GM18507 (cell line): ENCODE data around the gene INS.
"Not testable (repeated sequence)": the region's sequence is repeated elsewhere in the genome, so short reads cannot be mapped to it uniquely, and the experiment has no call there.

Source experiments
- DNase-seq: peaks from one replicate; pipeline ENCODE4 v3.0.0; 2011; ENCODE audit warnings: low read depth; ENCODE audit not compliant: insufficient read length; ENCODE audit errors: extremely low spot score
- FAIRE-seq: peaks from 2 replicates; lab custom pipeline; 2011; peaks lifted over from hg19 to GRCh38; lab: Jason Lieb, UNC

Gene INS

DNA sequence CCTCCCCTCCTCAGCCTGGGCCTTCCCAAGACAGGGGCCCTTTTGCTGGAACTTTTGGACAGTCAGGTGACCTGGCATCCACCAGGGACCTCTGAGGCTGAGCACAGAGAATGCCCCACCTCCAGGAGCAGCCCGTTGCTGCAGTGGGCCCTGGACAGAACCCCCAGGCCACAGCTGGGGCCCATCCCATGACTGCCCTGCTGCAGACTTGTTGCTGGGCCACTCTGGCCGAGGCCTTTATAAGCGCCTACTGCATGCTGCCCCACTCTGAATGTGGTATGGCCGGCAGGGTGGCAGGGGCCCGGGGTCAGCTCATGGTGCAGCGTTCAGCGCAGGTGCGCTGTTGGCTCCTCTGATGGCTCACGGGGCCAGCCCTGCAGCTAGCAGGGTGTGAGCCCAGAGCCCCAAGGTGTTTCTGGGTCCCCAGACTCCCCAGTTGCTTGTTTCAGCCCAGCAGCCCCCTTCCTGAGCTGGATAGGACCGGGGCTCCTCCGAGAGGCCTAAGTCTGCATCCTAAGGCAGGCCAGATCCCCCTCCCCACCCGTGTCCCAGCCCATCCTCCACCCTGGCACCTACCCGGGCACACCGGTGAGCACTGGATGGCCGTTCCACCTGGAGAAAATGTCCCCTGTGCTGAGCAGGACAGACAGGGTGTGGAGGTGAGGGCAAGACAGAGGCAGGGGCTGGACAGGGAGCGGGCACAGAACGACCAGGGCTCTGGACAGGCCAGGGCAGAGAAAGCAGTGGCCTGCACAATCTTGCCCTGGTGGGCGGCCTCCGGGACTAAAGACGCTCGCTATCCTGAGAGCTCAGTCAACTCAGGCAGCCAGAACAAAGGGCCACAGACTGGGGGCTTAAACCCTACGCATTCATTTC lies 38.7 kb upstream of the INS start:
- FAIRE-seq (no peak), DNase-seq (no peak)

DNA sequence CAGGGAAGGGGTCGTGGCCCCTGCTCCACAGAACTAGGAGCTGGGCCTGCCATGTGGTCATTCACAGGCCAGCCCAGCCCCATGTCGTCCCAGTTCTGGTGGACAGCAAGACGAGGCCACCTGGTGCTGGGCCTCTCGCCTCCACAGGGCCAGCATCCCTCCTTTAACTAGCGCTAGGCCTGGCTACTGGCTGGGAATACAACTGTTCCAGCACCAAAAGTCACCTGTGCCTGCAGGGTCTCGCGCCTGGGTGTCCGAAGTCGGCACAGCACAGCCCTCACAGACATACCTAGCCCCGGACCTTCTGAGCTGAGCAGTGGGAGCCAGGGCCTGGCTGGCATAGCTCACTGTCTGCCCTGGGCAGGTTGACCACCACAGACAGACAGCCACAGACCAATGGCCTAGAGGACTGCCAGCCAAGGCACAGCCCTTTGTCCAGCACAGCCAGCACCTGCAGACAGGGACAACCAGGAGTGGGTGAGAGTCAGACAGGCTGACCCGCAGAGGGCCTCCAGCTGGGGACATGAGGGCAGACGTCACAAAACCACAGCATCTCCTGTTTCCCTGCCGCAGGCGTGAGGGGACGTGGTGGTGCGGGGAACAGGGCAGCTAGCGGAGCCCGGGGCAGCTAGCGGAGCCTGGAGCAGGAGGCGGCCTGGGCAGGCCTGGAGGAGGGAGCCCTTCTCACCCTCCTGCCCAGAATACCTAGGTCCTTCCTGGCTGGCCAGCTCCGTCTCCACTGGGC lies 37.8 kb upstream of the INS start:
- DNase-seq, result no peak
- no peak for FAIRE-seq

DNA sequence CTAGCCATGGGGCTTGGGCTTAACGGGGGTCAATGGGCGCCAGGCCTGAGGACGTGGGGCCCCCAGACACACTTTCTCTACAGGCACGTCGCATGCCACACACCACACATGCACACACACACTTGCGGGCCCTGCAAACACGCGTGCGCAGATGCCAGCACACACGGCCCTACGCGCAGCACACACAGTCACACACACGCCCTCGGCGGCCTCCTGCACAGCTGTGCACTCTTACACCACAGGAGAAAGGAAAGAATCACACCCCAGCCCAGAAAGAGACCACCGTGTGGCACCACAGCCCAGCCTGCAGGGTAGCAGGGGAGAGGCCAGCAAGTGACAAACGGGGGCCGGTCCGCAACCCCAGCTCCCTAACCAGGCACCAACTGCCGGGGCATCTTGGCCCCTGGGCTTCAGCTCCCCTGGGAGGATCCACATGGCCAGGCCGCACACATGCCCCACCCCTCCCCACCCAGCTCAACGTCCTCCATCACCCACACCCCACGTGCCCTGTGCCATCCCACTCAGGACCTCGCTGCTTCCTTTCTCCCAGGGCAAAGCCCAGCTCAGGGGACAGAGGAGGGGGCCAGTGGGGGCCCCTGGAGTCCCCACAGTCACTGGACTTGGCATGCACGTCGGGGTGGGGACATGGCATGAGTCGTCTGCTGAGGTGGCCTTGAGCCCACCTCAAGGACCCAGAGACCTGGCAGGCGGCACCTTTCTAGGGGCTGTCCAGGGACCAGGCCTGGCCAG lies 36.9 kb upstream of the INS start:
- no peak for FAIRE-seq
- DNase-seq, result no peak

DNA sequence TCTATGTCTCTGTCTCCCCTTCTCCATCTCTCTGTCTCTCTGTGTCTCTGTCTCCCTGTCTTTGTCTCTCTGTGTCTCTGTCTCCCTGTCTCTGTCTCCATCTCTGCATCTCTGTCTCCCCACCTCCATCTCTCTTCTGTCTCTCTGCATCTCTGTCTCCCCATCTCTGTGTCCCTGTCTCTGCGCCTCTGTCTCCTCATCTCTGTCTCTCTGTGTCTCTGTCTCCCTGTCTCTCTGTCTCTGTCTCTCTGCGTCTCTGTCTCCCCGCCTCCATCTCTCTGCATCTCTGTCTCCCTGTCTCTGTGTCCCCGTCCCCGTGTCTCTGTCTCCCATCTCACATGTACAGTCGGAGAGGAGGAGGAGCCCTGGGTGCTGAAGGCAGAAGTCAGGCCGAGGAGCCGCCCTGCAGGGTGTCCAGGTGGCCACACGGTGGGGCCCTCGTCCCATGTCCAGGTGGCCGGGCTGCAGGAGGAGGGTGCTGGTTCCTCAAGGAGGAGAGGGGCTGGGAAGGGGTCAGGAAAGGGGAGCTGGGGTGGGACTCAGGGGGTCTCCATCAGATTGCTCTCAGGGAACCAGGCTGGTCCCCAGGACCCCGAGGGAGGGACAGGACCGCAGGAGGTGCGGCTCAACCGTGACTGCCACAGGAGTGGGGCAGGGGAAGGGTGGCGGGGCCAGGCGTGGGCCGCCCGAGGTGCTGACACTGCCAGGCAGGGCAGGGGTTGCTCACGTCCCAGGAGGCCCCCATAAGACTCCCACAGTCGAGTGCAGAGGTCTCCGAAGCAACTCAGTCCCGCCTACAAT lies 36.2 kb upstream of the INS start:
- FAIRE-seq, result peak; percentile 72
- peak; percentile 50 for DNase-seq

DNA sequence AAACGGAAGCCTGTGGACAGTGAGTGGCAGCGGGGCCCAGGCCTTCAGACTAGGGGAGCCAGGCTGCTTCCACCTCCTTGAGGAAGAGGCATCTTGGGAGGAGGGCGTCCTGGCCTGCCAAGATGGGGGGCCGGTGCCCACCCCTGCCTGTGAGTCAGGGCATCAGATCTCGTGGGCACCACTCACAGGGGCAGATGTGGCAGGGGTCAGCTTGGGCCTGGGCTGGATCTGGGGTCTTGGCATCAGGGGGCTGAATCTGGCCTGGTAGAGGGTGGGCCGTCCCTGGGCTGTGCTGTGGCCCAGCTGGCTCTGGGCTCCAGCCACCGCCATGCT lies 34.7 kb upstream of the INS start:
- no peak for DNase-seq
- FAIRE-seq, result no peak

DNA sequence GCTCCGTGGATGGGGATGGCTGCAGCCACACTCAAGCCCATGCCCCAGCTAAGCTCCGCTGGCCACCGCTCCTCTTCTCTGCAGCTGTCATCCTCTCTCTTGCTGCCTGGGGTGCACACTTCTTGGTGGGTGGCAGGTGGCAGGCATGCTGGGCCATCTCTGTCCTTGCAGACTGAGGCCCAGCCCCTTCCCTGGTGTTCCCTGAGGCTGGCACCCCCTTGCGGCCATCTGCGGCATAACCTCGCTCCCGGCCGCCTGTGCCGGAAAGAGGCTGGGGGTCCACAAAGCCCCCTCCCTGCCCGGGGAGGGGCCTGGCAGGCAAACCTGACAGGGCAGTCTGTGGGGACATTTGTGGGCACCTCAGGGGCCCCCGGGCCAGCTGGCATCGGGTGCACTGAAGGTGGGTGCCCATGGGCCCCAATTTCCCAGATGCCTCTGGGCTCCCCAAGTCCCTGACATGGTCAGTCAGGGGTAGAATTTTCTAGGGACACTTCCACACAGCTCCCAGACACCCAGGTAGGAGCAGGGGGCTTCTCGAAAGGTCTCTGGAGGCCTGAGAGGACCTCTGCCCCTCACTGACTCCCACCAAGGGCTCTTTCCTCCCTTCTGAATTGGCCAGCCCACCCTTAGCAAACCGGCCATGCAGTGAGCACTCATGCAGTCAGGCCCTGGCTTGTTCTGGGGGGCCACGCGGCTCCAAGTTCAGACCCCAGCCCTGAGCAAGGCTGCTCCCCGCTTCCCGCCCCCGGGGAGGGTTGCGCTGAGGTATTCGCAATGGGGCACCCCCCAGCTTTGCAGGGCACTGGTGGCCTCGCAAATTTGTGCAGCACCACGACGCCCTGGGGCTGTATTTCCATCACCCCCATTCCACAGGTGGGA lies 34.1 kb upstream of the INS start:
- no peak for FAIRE-seq
- DNase-seq, result peak; percentile 32

DNA sequence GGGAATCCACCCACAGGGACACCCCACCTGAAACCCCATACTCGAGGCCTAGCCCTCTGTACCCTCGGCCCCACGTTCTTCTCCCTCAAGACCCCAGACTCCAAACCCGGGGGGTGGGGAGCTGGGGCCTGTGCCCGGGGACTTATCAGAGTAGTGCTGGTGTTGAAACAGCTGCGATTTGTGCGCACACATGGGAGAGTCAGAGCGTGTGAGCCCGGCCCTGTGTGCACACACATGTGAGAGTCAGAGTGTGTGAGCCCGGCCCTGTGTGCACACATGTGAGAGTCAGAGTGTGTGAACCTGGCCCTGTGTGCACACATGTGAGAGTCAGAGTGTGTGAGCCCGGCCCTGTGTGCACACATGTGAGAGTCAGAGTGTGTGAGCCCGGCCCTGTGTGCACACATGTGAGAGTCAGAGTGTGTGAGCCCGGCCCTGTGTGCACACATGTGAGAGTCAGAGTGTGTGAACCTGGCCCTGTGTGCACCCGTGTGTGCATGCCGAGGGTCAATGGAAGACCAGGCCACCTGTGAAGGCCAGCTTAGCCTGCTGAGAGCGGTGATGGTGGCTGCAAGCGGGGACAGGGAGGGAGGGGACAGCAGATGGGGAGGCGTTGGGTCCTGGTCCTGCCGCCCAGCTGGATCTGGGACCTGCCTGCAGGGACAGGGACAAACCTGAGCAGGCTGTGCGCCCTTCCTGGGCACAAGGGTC lies 33.0 kb upstream of the INS start:
- not testable (repeated sequence) for FAIRE-seq, DNase-seq

DNA sequence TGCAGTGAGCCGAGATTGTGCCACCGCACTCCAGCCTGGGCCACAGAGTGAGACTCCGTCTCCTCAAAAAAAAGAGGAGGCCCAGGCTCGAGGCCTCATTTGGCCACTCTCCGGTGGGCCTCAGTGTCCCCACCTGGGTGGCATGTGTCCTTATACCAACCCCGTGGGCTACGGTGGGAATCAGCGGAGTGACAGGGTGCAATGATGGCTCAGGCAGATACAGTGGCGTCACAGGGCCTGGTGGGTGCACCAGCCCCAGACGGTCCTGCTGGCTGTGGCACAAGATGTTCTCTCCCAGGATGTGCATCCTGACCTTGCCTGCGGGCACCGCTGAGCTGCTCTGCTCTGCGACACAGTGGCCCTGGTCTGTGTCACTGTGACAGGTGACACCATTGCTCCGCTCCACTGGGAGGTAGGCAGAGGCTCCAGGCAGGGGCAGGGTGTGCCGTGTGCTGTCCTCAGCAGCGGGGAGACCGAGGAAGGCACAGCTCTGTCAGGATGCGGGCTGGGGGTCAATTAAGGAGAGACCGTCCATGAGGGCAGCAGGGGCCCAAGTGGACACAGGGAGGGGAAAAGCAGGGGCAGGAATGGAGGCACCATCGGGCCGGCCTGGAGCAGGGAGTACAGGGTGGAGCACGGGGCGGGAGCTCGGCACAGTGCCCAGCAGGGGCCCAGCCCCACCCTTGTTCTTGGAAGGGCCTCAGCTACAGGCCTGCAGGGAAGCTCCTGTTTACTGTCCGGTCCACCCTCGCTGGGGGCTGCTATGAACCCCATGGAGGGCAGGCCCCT lies 32.3 kb upstream of the INS start:
- FAIRE-seq (no peak), DNase-seq (no peak)

DNA sequence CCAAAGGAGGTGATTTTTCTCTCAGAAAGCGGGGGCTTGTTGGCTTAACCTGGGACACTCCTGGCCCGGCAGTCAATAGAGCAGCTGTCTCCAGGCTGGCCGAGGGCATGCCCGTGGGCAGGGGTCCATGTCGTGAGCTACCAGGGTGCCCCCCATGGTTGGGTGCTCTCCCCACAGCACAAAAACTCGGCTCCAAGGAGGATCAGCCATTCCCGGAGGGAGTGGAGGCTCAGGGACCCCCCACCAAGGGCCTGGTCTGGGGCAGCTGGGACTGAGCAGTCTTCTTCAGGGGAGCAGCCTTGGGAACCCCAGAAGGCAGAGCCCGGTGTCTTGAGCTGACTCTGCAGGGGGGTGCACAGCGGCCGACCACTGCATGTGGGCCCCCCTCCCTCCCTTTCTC lies 31.4 kb upstream of the INS start:
- DNase-seq (no peak), FAIRE-seq (no peak)

DNA sequence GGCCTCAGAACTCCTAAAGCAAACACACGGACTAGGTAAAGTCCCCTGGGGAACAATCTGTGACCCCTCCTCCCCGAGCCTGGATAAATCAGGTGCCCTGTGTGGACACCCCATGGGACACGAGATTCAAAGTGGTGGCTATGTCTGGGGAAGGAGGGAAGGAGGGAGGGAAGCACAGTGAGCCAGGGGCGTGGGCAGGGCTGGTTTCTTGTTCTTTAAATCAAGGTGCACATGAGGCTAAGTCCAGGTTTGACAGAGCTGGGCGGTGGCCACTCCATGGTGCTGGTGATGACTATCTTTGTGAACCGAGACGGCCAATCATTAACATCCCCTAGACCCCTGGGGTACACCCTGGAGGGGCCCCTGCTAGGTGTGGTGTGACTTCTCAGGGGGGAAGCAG lies 30.9 kb upstream of the INS start:
- DNase-seq (no peak), FAIRE-seq (no peak)

DNA sequence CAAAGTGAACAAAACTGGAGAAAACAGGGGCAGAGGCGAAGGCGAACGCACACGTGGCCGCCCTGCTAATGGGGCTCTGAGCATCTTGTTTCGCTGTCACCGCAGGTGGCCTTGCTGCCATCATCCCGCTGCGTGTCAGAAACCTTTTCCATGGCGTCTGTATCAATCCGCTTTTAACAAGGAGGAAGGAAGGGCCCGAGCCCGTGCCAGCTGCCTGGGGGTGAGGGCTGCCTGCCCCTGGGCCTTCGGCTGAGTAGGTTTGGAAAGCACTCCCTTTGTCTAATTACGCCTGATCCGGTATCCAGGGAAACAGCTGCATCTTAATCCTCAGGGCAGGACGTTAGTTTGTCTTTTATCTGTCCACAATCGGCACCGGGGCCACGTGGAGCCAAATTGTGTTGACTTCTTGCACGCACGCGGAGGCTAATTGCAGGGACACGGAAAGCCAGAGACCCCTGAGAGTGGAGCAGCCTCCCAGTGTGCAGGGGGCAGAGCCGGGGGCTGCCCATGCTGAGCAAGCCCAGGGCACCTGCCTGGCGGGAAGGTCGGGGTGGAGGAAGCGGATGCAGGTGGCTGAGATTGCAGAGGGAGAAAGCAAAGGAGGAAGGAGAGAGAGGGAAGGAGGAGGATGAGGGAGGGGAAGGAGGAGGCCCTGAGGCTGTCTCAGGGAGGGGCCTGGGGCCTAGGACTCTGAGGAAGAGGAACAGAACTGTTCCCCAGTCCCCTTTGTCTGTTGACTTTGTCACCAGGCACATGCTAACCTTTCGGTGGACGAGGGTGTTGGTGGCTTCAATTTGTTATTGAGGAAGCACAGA lies 29.9 kb upstream of the INS start:
- no peak for DNase-seq
- FAIRE-seq, result no peak

DNA sequence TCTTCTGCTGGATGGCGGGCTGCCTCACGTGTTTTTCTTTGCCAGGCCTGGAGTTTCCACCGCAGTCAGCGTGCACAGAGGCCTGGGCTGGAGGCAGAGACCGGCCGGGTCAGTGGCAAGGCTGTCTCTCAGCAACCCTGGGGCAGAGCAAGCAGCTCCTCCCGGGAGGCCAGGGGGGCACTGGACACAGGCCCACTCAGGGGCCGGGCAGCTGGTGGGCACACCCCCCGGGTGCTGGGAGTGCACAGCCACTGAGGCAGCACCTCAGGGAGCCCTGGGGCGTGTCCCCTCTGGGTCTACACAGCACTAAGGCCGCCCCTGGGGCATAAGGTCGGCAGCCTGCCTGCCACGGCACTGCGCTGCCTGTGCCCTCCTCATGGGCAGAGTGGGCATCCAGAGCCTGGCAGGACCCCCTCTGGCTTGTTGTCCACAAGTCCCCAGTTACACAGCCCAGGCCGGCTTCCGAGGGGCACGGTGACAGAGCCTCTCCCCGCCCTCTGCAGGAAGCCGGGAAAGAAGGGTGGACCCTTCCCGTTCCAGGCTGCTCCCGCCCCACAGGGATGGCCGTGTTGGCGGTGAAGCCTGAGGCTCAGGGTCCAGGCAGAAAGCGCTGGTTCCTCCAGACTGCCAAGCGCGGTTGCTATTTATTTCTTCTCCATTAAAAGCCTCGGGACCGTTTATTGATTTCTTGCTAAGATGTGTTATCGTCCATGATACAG lies 29.1 kb upstream of the INS start:
- DNase-seq, result no peak
- FAIRE-seq, result no peak

DNA sequence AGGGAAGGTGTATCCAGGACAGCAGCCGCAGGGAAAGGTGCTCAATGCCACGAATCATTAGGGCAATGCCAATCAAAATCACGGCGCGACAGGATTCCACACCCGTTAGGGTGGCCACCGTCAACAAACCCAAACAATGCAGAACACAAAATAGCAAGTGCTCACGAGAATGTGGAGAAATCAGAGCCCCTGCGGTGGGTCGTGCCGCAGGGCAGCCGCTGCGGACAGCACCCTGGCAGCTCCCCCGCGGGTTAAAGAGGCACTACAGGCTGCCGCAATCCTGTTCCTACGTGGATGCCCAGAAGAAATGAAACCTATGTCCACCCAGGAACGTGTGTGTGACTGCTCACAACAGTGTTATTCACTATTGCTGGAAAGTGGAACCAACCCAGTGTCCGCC lies 27.7 kb upstream of the INS start:
- no peak for FAIRE-seq
- no peak for DNase-seq

DNA sequence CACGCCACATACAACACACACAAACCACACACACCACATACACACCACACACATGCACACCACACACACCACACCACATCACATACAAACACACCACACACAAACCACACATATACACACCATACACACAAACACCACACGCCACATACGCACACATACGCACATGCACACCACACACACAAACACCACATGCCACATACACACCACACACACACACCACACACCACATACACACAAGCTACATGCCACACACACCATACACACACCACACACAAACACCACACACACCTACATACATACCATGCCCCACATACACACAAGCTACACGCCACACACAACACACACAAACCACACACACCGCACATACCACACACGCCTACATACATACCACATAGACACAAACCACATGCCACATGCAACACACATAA lies 26.3 kb upstream of the INS start:
- FAIRE-seq (peak; percentile 73), DNase-seq (no peak)

DNA sequence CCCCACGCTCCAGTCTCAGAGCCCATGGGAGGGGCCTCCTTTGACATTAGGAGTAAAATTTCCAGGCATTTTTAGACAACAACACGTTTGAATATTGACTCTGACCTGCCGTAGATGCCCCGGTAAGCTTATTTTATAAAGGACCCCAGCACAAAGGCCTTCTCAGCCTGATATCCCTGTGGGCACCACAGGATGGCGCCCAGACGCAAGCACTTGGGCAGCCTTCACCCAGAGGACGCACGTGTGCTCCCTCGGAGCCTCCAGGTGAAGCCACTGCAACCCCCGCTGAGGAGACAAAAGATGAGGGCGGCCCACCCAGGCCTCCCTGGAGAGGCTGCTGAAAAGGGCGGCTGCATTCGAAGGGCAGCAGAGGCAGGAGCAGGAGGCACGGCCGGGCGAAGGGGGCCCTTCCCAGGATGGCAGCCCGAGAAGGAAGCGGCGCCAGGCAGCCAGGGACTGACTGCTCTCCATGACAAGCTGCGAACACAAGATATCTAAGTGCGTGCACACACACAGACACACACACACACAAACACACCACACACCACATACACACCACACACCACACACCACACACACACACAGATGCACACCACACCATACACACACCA lies 25.8 kb upstream of the INS start:
- no peak for FAIRE-seq
- DNase-seq, result no peak
